Measurements from ENCODE around the gene TMTC4.

TMTC4 gene

GRCh38 chr13:100671389-100672182, 3.0 kb downstream of the TMTC4 start:
- no peak overlapping the region for H3K4me3 ChIP-seq (ENCODE audit: low read depth, low read length)
- TF ChIP-seq MYC (IDR thresholded peaks at IDR 0.05; ENCODE audit: low read depth, low read length) = no peak
- TF ChIP-seq MAX (IDR thresholded peaks at IDR 0.05; ENCODE audit: low read depth, low read length) = no peak
- no peak for TF ChIP-seq POLR2A (IDR thresholded peaks at IDR 0.05; ENCODE audit: extremely low read depth, insufficient read length)
- TF ChIP-seq, protein P1, sequence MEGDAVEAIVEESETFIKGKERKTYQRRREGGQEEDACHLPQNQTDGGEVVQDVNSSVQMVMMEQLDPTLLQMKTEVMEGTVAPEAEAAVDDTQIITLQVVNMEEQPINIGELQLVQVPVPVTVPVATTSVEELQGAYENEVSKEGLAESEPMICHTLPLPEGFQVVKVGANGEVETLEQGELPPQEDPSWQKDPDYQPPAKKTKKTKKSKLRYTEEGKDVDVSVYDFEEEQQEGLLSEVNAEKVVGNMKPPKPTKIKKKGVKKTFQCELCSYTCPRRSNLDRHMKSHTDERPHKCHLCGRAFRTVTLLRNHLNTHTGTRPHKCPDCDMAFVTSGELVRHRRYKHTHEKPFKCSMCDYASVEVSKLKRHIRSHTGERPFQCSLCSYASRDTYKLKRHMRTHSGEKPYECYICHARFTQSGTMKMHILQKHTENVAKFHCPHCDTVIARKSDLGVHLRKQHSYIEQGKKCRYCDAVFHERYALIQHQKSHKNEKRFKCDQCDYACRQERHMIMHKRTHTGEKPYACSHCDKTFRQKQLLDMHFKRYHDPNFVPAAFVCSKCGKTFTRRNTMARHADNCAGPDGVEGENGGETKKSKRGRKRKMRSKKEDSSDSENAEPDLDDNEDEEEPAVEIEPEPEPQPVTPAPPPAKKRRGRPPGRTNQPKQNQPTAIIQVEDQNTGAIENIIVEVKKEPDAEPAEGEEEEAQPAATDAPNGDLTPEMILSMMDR (IDR thresholded peaks at IDR 0.05; ENCODE audit: low read depth, low read length) = no peak
- DNase-seq (ENCODE audit: low read depth) = no peak

DNA sequence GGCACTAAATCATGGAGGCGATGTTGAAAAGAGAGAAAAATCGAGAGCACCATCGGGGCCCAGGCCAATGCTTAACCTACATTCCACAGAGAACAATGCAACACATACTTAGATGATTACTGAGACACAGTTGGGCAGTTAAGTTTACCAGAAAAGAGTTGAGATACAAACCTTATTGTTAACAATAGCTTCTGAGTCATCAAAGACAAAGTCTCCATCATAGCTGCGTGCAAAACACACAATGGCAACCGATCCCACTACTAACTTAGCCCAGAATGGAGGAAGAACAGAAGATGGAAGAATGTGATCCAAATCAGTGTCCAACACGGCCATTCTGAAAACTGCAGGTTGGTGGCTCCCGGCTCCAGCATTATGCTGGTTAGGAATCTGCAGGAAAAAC, 6.2 kb downstream of the TMTC4 start:
- TF ChIP-seq MYC (IDR thresholded peaks at IDR 0.05; ENCODE audit: low read depth, low read length) (no peak), POLR2A (IDR thresholded peaks at IDR 0.05; ENCODE audit: extremely low read depth, insufficient read length) (no peak), MAX (IDR thresholded peaks at IDR 0.05; ENCODE audit: low read depth, low read length) (no peak)
- TF ChIP-seq, protein P1 (IDR thresholded peaks at IDR 0.05; ENCODE audit: low read depth, low read length) = no peak
- DNase-seq (ENCODE audit: low read depth) = no peak
- H3K4me3 ChIP-seq (ENCODE audit: low read depth, low read length) = no peak overlapping the region

GRCh38 chr13:100667894-100668293, 6.7 kb downstream of the TMTC4 start:
- H3K4me3 ChIP-seq (ENCODE audit: low read depth, low read length) = no peak overlapping the region
- DNase-seq (ENCODE audit: low read depth) = no peak
- no peak for TF ChIP-seq MAX (IDR thresholded peaks at IDR 0.05; ENCODE audit: low read depth, low read length)
- no peak for TF ChIP-seq MYC (IDR thresholded peaks at IDR 0.05; ENCODE audit: low read depth, low read length)

GRCh38 chr13:100666124-100666523, 8.5 kb downstream of the TMTC4 start:
- TF ChIP-seq POLR2A (IDR thresholded peaks at IDR 0.05; ENCODE audit: extremely low read depth, insufficient read length) (no peak), MYC (IDR thresholded peaks at IDR 0.05; ENCODE audit: low read depth, low read length) (no peak), MAX (IDR thresholded peaks at IDR 0.05; ENCODE audit: low read depth, low read length) (no peak)
- TF ChIP-seq, protein P1 (IDR thresholded peaks at IDR 0.05; ENCODE audit: low read depth, low read length) = no peak
- no peak for DNase-seq (ENCODE audit: low read depth)
- H3K4me3 ChIP-seq (ENCODE audit: low read depth, low read length) = no peak overlapping the region

GRCh38 chr13:100665403-100665802, 9.2 kb downstream of the TMTC4 start:
- H3K4me3 ChIP-seq (ENCODE audit: low read depth, low read length) = no peak overlapping the region
- DNase-seq (ENCODE audit: low read depth) = no peak
- TF ChIP-seq, protein P1 (IDR thresholded peaks at IDR 0.05; ENCODE audit: low read depth, low read length) = no peak
- TF ChIP-seq POLR2A (IDR thresholded peaks at IDR 0.05; ENCODE audit: extremely low read depth, insufficient read length) = no peak
- no peak for TF ChIP-seq MYC (IDR thresholded peaks at IDR 0.05; ENCODE audit: low read depth, low read length)
- no peak for TF ChIP-seq MAX (IDR thresholded peaks at IDR 0.05; ENCODE audit: low read depth, low read length)

DNA sequence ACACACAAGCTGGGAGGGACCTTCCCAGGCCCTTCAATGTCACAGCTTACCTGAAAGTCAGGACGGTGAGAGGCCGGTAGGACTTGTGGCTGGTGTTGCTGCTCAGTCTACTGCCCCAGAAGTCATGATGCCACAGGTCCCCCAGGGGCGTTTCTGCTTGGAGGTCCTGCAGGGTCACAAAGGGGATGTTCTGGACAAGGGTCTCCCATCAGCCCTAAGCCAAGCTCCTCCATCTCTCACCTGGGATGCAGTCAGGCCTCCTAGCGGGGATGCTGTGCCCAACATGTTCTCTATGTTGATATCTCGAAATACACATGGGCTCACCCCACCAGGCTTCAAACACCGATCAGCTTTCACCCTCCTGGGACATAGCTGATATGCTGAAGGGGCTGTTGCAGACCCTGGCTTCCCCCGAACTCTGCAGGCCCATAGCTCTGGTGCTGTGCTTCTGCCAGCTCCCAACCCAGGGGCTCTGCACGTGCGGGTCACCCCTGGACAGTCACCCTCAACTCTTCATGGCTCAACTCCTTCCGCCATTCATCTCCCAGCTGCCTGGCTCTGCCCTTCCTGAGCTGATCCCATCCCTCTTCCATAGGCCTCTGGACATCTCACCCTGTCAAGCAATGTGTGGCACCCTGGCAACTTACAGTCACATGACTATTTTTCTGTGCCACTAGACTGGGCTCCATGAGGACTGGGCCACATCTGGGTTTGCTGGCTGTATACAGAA, 10.3 kb downstream of the TMTC4 start:
- no peak overlapping the region for H3K4me3 ChIP-seq (ENCODE audit: low read depth, low read length)
- no peak for DNase-seq (ENCODE audit: low read depth)
- TF ChIP-seq, protein P1 (IDR thresholded peaks at IDR 0.05; ENCODE audit: low read depth, low read length) = no peak
- TF ChIP-seq POLR2A (IDR thresholded peaks at IDR 0.05; ENCODE audit: extremely low read depth, insufficient read length) (no peak), MAX (IDR thresholded peaks at IDR 0.05; ENCODE audit: low read depth, low read length) (no peak), MYC (IDR thresholded peaks at IDR 0.05; ENCODE audit: low read depth, low read length) (no peak)

All from NB4 (cell line).